ENCODE results near the gene POC1A.
"Not testable (repeated sequence)": the region's sequence is repeated elsewhere in the genome, so short reads cannot be mapped to it uniquely, and the experiment has no call there.

POC1A gene

DNA sequence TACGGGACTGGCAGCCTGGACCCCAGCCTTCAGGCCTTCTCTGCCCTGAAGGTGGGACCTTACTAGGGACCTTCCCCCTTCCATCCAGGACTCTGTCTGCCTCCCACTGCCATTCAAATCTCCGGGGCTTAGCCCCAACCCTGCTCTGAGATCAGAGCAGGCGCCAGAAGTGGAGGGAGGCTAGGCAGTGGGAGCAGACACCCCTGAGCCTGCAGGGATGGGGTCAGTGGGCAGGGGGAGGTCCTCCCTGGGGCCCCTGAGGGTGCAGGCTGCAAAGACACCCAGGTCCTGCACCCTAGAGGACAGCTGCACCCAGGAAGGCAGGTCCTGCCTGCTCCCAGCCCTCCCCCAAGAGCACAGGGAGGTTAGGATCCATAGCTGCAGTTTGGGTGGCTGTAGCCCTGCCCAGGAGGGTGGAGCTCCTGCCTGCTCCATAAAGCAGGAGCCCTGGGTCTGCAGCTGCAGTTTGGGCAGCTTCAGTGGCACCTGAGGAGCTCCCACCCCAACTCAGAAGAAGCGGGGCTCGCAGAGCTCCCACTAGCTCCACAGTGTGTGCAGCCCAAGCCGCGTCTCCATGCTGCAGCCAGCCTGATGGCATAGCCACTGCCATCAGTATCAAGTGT, 8.1 kb upstream of the POC1A start:
- Histone ChIP-seq H3K27ac (no peak overlapping the region), H3K4me3 (no peak overlapping the region)

DNA sequence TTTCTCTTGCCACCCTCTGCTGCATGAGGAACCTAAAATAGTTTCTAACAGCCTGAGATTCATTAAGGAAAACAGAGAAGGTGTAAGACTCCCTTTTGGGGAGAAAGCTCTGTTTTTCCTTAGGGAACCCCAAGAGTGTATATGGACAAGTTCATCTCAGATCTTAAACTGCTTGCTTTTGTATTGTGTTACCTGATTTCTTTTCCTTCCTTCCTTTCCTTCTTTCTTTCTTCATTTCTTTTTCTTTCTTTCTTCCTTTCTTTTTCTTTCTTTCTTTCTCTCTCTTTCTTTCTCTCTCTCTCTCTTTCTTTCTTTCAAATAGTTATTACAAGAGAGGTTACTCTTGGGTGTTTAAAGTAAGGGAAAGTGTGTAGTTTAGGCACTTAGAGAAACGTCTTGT, 5.3 kb upstream of the POC1A start:
- Histone ChIP-seq H3K4me3 (no peak overlapping the region), H3K27ac (no peak overlapping the region)

DNA sequence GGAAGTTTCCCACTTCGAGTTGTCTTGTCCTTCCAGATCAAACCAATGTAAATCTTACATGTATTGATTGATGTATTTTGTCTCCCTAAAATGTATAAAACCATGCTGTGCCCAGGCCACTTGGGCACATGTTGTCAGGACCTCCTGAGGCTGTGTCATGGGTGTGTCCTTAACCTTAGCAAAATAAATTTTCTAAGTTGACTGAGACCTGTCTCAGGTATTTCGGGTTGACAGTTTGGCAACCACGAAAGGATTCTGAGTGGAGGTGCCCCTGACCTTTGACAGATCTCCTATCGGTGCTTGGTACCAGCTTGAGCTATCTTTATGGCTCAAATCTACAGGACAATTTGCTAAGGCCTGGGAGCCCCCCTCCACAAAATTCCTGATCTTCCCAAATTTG, 1.7 kb upstream of the POC1A start:
- no peak overlapping the region for H3K4me3 ChIP-seq
- H3K27ac ChIP-seq, result no peak overlapping the region

DNA sequence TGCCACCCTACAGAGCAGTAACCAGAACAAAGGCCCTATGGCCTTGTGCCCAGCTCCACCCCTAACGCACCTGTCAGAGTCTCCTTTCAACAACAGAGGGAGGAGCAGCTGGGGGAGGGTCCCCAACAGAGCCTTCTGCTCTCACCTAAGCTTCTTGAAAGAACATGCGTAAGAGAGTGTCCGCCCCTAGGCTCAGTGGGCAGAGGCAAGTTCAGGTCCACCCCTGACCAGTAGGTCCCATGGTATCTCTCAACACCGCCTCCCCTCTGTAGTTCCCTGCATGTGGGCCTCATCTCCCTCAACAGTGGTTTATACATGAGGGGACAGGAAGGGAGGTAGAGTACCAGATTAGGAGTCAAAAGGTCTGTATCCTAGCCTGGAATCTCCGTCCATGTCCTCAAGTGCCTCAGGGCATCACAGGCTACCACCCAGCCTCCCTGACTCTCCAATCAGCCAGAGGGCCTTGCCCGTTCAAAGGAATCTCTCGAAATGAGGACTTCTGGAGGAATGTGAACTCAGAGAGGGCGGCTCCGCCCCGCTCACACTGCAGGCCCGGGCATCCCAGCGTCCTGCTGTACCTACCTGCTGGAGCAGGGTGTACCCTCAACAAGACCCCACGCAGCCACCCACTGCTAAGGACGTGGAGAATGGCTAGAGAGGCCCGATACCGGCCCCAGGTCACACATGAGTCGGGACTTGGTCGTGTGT, 680 bp downstream of the POC1A start:
- H3K4me3 ChIP-seq, result peak overlapping the region; percentile 43 to 84 (median 66)
- peak overlapping the region in 19 of 21 experiments; percentile 73 to 92 (median 86) for H3K27ac ChIP-seq

DNA sequence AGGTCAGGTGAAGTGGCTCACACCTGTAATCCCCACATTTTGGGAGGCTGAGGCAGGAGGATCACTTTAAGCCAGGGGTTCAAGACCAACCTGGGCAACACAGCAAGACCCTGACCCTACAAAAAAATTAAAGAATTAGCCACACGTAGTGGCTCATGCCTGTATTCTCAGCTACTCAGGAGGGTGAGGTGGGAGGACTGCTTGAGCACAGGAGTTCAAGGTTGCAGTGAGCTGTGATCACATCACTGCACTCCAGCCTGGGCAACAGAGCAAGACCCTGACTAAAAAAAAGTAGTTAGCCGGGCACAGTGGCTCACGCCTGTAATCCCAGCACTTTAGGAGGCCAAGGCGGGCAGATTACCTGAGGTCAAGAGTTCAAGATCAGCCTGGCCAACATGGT, 2.2 kb downstream of the POC1A start:
- not testable (repeated sequence) for H3K4me3 ChIP-seq, H3K27ac ChIP-seq

DNA sequence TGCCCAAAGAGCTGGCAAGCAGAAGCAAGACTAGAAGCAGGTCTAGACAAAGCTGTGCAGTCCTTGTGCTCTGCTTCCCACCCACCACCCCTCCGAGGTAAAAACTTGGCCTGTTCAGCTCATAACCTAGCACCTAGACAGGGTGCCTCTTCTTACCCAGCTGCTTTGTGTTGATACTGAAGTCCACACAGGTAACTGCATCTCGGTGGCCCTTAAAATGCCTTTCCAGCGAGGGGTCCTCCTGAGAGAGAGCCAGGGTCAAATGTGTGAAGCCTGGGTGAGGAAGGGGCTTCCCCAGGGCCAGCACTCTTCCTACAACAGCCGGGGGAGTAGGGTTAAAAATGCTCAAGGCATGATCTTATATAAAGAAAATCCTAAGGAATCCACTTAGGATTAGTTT, 3.4 kb downstream of the POC1A start:
- H3K4me3 ChIP-seq, result no peak overlapping the region
- no peak overlapping the region for H3K27ac ChIP-seq

DNA sequence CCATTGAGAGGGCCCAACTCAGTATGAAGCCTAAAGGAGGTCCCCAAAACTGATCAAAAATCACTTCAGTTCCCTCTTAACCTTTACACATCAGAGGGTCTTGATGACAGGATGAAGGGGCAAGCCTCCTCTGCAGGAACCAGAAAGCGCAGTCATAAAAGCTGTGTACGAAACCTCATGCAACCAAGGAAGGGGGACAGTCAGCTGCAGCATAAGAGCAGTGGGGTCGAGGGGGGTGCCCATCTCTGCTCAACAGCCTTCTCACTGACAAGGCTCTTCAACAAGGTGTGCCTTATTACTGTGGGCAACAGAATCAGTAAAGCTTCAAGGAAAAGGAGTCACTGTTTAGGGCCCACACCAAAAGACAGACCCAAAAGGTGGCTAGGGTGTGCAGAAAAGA, 3.9 kb downstream of the POC1A start:
- Histone ChIP-seq H3K4me3 (no peak overlapping the region), H3K27ac (no peak overlapping the region)

DNA sequence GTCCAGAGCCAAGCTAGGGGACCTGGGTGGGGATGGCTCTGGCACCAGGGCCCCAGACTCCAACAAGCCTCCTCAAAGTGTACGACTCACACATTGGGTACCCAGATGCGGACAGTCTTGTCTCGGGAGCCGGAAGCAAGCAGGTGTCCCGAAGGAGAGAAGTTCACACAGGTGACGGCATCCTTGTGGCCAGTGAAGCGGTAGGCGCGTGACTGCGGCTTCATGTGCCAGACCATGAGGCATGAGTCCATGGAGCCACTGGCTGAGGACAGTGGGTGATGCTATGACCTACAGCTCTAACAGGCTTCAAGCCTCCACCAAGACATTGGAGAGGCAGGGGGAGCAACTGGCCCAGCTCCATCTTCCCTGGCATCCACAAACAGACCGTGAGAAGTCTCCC, 4.5 kb downstream of the POC1A start:
- H3K4me3 ChIP-seq, result no peak overlapping the region
- H3K27ac ChIP-seq, result no peak overlapping the region

DNA sequence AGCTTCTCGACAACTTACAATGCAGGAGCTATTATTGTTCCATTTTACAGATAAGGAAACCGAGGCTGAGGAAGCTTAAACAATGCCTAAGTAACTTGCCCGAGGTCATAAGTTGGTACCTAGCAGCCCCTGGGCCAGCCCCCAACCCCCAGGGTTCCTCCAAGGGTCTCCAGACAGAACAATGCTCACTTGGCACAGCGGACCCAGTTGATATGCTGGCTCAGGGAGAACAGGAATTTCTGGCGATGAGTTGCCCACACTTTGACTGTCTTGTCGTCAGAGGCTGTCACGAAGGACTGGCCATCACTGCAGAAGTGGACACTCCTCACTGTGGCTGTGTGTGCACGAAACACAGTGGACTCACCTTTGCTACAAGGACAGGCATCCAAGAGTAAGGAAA, 5.2 kb downstream of the POC1A start:
- Histone ChIP-seq H3K4me3 (no peak overlapping the region), H3K27ac (no peak overlapping the region)

DNA sequence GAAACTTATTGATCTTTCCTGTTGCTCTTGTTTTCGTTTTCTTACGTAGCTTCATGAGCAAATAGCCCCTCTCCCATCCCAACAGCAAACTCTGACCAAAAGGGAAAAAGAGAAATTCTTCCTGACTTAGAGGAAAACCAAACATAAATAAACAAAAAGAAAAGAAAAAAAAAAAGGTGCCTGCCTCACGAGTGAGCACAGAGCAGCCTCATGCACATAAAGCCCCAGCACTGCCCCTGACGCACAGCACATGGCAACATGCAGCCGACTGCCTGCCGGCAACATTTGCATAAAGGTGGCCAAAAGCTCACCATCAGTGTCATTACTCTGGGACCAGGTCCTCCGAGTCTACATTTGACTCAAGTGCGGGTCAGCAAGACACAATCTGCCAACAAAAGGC, 6.4 kb downstream of the POC1A start:
- Histone ChIP-seq H3K4me3 (no peak overlapping the region), H3K27ac (no peak overlapping the region)

DNA sequence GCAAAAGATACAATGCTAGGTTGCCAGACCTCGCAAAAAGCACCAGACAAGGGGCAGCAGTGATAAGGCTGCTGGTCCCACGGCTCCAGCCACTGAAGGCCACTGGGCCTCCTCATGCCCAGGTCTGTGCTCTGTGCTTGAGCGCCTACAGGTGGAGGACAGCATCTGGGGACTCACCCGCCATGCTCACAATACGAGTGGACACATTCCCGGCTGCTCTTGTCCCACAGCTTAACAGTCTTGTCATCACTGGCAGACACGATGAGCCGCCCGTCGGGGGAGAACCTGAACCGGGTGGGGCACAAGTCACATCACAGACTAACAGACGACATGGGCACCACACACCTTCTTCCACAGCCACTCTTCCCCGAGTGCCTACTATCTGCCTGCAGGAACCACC, 7.4 kb downstream of the POC1A start:
- no peak overlapping the region for H3K27ac ChIP-seq
- H3K4me3 ChIP-seq, result no peak overlapping the region

DNA sequence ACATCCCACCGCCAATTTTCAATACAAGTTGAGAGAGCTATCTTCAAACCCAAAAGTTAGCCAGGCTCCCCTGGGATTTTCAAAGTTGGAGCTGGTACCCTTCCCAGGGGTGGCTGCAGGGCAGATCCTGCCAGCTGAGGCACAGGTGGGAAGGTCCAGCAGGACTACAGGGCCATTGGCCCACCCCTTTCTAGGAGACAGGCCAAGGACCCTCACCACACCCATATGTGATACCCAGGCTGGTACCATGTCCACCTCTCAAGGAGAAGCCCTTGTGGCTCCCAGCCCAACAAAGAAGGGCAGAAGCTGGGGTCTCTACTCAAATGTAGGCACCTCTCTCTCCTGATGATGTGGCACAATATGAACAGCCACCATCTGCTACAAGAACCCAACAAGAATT, 8.0 kb downstream of the POC1A start:
- H3K27ac ChIP-seq, result no peak overlapping the region

DNA sequence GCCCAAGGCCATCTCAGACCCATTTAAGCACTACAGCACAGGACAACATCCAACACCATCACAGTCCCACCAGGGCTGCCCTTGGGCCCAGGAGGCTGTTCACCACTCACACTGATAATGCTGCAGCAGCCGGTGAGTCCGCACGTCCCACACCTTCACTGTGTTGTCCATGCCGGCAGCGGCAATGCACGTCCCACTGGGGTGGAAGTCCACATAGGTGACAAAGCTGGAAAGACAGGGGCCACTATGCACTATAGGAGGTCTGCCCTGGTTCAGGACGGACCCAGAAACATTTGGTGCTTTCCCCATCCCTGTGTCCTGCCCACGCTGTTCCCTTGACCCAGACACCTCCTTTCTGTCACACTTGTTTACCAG, 8.5 kb downstream of the POC1A start:
- H3K27ac ChIP-seq, result no peak overlapping the region

More for the DNA sequence above, 8.0 kb downstream of the POC1A start:
- H3K4me3 ChIP-seq, result no peak overlapping the region

DNA sequence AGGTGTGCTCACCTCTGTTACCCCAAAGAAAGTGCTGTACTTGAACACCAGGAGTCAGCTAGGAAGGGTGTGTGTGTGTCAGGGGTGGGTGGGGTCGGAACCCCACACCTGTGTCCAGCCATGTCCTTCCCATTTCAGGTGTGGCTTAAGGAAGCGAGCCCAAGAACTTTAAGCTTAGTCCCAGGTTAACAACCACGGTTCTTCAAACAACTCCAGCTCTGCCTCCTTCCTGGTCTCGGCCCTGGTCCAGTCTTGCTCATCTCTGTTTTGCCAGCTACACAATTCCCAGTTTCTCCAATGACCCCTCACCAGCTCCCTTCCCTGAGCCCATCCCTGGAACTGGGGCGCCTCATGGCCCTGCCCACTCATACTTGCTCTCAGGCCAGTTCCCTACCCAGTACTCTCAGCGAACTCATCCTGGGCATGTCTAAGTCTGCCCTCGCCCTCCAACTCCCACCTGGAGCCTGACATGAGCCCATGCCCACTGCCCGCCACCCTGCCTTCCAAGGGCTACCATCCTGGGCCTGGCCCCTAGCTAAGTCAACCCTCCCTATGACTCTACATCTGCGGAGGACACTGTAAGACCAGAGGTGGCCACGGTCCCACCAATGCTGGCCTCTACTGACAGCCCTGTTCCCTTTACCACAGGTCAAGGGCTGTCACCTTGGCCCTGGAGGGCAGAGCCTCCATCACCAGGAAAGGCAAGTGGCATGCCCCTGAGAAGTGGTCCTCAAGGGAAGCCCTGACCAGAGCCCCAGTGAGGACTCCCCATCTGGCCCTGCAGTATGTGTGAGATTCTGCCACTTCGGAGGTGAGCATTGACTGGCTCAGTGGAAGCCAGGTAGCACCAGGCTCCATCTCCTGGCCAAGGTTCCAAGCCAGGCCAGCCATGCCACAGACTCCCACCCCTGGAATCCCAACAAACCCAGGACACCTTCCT, 9.2 kb downstream of the POC1A start:
- Histone ChIP-seq H3K27ac (no peak overlapping the region), H3K4me3 (no peak overlapping the region)

More for the DNA sequence above, 8.5 kb downstream of the POC1A start:
- H3K4me3 ChIP-seq, result no peak overlapping the region

DNA sequence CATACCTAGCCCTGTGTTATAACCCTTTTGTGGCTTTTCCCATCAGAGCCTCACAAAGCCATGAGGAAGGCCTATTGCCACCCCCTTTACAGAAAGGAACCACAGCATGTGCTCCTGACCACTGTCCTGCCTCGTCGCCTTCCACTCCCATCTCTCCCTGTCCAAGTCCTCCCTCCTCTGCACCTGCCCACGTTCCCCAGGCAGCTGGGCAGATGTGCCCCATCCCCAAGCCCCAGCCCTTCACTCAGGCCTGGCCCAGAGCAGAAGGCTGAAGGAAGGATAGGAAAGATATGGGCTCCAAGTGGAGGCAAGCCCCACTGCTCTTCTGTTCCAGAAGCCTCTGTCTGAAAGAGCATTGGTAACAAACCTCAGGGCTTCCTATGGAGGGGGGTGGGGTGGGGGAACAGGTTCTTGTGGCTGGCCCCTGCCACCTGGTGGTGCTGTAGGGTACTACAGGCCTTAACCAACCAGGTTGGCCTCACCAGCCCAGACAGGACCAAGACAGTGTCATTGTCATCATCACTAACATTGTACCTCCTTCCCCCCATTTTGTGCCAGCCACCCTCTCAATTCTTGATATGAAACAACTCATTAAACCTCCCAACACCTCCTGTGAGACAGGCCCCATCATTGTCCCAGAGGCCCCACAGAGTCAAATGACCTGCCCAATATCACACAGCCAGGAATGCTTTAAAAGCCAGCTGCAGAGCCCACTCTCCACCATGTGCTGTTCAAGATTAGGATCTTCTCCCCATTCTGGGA, 10.0 kb downstream of the POC1A start:
- peak overlapping the region in 2 of 21 experiments; percentile 20 to 32 for H3K27ac ChIP-seq
- no peak overlapping the region for H3K4me3 ChIP-seq

DNA sequence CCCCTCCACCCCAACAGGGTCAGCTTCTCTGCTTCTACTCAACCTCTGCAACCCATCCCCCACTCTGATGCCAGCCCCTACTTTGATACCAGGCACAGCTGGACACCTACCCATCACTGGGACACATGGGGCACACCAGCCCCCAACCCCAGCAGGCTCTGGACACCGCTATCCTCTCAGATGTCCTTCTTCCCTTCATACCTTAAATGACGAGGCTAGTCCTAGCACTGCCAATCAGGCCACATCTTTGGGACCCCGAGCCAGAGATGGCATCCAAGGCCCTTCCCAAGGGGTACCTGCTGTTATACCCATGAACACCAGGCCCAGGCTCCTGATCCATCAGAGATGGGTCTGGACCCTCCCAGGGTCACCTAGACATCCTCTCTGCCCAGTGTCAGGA, 10.6 kb downstream of the POC1A start:
- peak overlapping the region in 1 of 21 experiments; percentile 32 for H3K27ac ChIP-seq
- no peak overlapping the region for H3K4me3 ChIP-seq

DNA sequence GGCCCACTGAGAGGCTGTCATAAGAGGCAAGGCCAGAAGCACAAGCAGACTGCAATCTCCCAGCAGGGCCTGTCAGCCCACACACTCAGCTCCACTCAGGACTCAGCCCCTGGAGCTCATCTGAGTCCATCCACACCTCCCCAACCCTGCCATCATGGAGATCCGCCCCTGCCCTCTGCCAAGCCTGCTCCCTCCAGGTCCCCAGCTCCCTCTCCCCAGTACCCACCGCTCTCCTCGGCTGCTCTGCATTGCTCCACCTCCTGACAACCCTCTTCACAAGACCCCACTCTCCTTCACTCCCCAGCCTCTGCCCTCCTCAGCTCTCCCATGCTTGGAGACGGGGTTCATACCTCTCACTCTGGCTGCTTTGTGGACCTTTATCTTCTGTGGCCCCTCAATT, 11.1 kb downstream of the POC1A start:
- no peak overlapping the region for H3K4me3 ChIP-seq

DNA sequence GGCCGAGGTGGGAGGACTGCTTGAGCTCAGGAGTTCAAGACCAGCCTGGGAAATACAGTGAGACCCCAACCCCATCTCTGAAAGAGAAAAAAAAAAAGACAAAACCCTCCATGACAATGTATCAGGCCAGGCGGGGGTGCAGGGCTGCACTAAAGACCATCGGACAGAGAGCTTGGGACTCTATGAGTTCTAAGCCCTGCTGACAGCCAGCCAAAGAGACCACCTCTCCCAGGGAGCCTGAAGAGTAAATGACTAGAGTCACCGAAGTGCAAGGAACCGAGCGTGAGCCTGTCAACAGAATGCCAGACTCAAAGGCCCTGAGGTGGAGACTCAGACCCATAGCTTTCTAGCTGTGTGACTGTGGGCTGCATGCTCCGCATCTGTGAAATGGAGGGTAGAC, 12.5 kb downstream of the POC1A start:
- Histone ChIP-seq H3K4me3 (no peak overlapping the region), H3K27ac (no peak overlapping the region)

More for the DNA sequence above, 11.1 kb downstream of the POC1A start:
- H3K27ac ChIP-seq, result no peak overlapping the region

DNA sequence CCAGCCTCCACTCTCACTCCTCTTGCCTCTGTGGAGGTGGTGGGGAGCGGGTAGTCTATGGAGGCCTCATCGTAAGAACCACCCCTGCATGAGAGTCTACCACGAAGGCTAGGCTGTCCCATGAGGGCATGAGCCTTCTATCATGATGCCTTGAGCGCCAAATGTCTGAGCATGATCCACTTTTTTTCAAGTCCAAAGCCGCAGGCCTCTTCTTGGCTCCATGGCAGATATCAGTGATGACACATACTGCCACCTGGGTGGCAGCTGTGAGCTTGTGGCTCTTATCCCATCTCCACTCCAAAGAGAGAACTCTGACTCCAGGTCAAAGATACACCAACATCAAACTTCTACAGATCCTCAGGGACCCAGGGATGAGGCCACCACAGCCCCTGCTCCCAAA, 13.5 kb downstream of the POC1A start:
- no peak overlapping the region for H3K27ac ChIP-seq
- H3K4me3 ChIP-seq, result no peak overlapping the region

DNA sequence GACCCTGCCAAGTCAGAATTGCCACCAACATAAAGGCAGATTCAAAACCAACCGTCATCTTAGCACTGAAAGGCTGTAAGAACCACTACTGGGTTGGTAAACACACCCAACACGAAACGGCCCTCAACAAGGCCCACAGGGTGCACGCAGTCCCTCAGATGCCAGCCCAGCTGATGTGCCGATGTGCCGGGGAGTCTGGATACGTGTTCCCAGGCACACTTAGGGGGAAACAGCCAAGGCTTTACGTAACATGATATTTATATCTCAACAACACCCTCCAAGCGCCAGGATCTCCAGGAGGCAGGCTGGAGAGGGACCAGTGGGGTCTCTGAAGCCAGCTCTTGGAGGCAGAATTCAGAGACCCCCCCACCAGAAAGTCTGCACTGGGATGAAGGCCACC, 14.2 kb downstream of the POC1A start:
- H3K4me3 ChIP-seq, result no peak overlapping the region
- no peak overlapping the region for H3K27ac ChIP-seq

All from skin epidermis (tissue), 12 donors.